Large intestine (tissue), 3 donors: Measurements from ENCODE around the gene EMC9. TPM values are rescaled to one million over a fixed set of nuclear protein-coding genes. Genes with fewer than 3 reads are reported as not detected.
A peak's percentile ranks its signal among the peaks of the same experiment; 100 is the strongest.

Experiments used
- DNase-seq, 2 donors: peaks; one replicate each; pipeline versions ENCODE4 v3.0.0 to v3.0.0-alpha.2; 2013
- H3K27ac ChIP-seq: one replicate; pipeline ENCODE4 v1.5.1; 2013; ENCODE audit warnings: low read length
- H3K27me3 ChIP-seq: 2 replicates; pipeline ENCODE4 v1.6.1; 2013; ENCODE audit warnings: low read length; ENCODE audit not compliant: control insufficient read depth, insufficient read depth
- H3K36me3 ChIP-seq: 2 replicates; pipeline ENCODE4 v1.6.1; 2013; ENCODE audit warnings: low read length; ENCODE audit not compliant: control insufficient read depth, insufficient read depth
- H3K4me1 ChIP-seq: one replicate; pipeline ENCODE4 v1.6.1; 2013; ENCODE audit warnings: low read length; ENCODE audit not compliant: control insufficient read depth, insufficient read depth
- H3K4me3 ChIP-seq: one replicate; pipeline ENCODE4 v1.5.1; 2013; ENCODE audit warnings: low read length
- H3K9me3 ChIP-seq: one replicate; pipeline ENCODE4 v1.6.1; 2013; ENCODE audit warnings: mild to moderate bottlenecking, low read depth, low read length, moderate library complexity; ENCODE audit not compliant: control insufficient read depth
- WGBS: methylation state at CpG from one replicate; pipeline ENCODE4 v1.1.5; 2013; ENCODE audit warnings: low lambda C conversion rate; ENCODE audit not compliant: insufficient coverage; 5-methylcytosine and 5-hydroxymethylcytosine counted together
- polyA plus RNA-seq: library from polyadenylated mRNA; unstranded; fragments of 120-200 nt; gene quantifications from one replicate; pipeline ENCODE4 v1.2.1, GENCODE V29; 2013

EMC9 gene
- polyA plus RNA-seq, 1 donor: 33.9 TPM

GRCh38 chr14:24095271-24096068 lies 45.9 kb downstream of the EMC9 start:
- WGBS: no CpG with 5 or more reads among the region's 12 CpGs
- H3K27ac ChIP-seq: peak overlapping the region; percentile 96
- H3K27me3 ChIP-seq: no peaks in the 10 kb centered on the region
- H3K4me3 ChIP-seq: peak overlapping the region; percentile 81
- peaks cover 47% of the 10 kb centered on the region for H3K4me1 ChIP-seq
- H3K36me3 ChIP-seq: peaks cover 35% of the 10 kb centered on the region
- no peaks in the 10 kb centered on the region for H3K9me3 ChIP-seq
- peak; percentile 95 to 96 for DNase-seq

- Histone ChIP-seq H3K36me3 (peaks cover 28% of the 10 kb centered on the region), H3K9me3 (no peaks in the 10 kb centered on the region), H3K27me3 (no peaks in the 10 kb centered on the region), H3K4me1 (peaks cover 47% of the 10 kb centered on the region), H3K27ac (peak overlapping the region; percentile 96), H3K4me3 (peak overlapping the region; percentile 81)
- no CpG with 5 or more reads among the region's 14 CpGs for WGBS
- DNase-seq: no peak
Observed at GRCh38 chr14:24094841-24095270, 46.5 kb downstream of the EMC9 start.

GRCh38 chr14:24093901-24094840 lies 47.2 kb downstream of the EMC9 start, which contains the start of gene PCK2:
Gene PCK2, plus strand, starts transcription at chr14:24094311. Its CDS starts 95 bp downstream, at chr14:24094406.
- H3K36me3 ChIP-seq: peaks cover 22% of the 10 kb centered on the region
- H3K9me3 ChIP-seq: no peaks in the 10 kb centered on the region
- no CpG with 5 or more reads among the region's 68 CpGs for WGBS
- peak within 1 kb of the TSS; percentile 81 for H3K4me3 ChIP-seq
- DNase-seq: peak; percentile 97 to 99
- H3K27ac ChIP-seq: peak within 1 kb of the TSS; percentile 96
- H3K4me1 ChIP-seq: peaks cover 47% of the 10 kb centered on the region
- no peaks in the 10 kb centered on the region for H3K27me3 ChIP-seq

GRCh38 chr14:24093207-24093900 lies 48.0 kb downstream of the EMC9 start:
- Histone ChIP-seq H3K27ac (peak overlapping the region; percentile 96), H3K36me3 (peaks cover 13% of the 10 kb centered on the region), H3K4me1 (peaks cover 47% of the 10 kb centered on the region), H3K9me3 (no peaks in the 10 kb centered on the region), H3K4me3 (peak overlapping the region; percentile 81), H3K27me3 (no peaks in the 10 kb centered on the region)
- WGBS: 90% methylated on average over 4 of the region's 19 CpGs
- peak in 1 of 2 donors; percentile 33 for DNase-seq

- H3K36me3 ChIP-seq: peaks cover 7% of the 10 kb centered on the region
- peak overlapping the region; percentile 96 for H3K27ac ChIP-seq
- DNase-seq: peak in 1 of 2 donors; percentile 37
- no peak overlapping the region for H3K4me3 ChIP-seq
- WGBS: no CpG with 5 or more reads among the region's 4 CpGs
- H3K9me3 ChIP-seq: no peaks in the 10 kb centered on the region
- peaks cover 47% of the 10 kb centered on the region for H3K4me1 ChIP-seq
- no peaks in the 10 kb centered on the region for H3K27me3 ChIP-seq
Observed at GRCh38 chr14:24092505-24093206, 48.7 kb downstream of the EMC9 start.

- peaks cover 47% of the 10 kb centered on the region for H3K4me1 ChIP-seq
- H3K4me3 ChIP-seq: no peak overlapping the region
- H3K27ac ChIP-seq: peak overlapping the region; percentile 96
- DNase-seq: peak; percentile 88 to 95
- H3K9me3 ChIP-seq: no peaks in the 10 kb centered on the region
- H3K27me3 ChIP-seq: no peaks in the 10 kb centered on the region
- peaks cover 7% of the 10 kb centered on the region for H3K36me3 ChIP-seq
Observed at GRCh38 chr14:24092110-24092504, 49.3 kb downstream of the EMC9 start.

GRCh38 chr14:24089890-24090289 lies 51.5 kb downstream of the EMC9 start:
- no peak overlapping the region for H3K4me3 ChIP-seq
- no peaks in the 10 kb centered on the region for H3K36me3 ChIP-seq
- H3K4me1 ChIP-seq: peaks cover 31% of the 10 kb centered on the region
- WGBS: no CpG with 5 or more reads among the region's 6 CpGs
- H3K27ac ChIP-seq: no peak overlapping the region
- no peaks in the 10 kb centered on the region for H3K9me3 ChIP-seq
- no peaks in the 10 kb centered on the region for H3K27me3 ChIP-seq
- DNase-seq: no peak

Other genes with a start within 250 kb of the EMC9 start
- gene DHRS4, start 187.8 kb downstream of the EMC9 start, polyA plus RNA-seq: 48.7 TPM
- gene DHRS4L2, start 152.7 kb downstream of the EMC9 start, polyA plus RNA-seq: 29.1 TPM
- 2.4 TPM for gene CARMIL3, start 89.6 kb downstream of the EMC9 start, polyA plus RNA-seq
- 0.31 TPM for gene CPNE6, start 70.0 kb downstream of the EMC9 start, polyA plus RNA-seq
- 177 TPM for gene PCK2, start 47.3 kb downstream of the EMC9 start, polyA plus RNA-seq
- 98.9 TPM for gene DCAF11, start 26.8 kb downstream of the EMC9 start, polyA plus RNA-seq
- 1.6 TPM for gene NRL, start 26.6 kb downstream of the EMC9 start, polyA plus RNA-seq
- 2.8 TPM for gene FITM1, start 10.9 kb downstream of the EMC9 start, polyA plus RNA-seq
- gene PSME1, start 5.4 kb downstream of the EMC9 start, polyA plus RNA-seq: 324 TPM
- gene PSME2, start 5.0 kb upstream of the EMC9 start, polyA plus RNA-seq: 243 TPM
- gene RNF31, start 5.9 kb upstream of the EMC9 start, polyA plus RNA-seq: 39.1 TPM
- 104 TPM for gene IRF9, start 19.7 kb upstream of the EMC9 start, polyA plus RNA-seq
- 201 TPM for gene REC8, start 30.5 kb upstream of the EMC9 start, polyA plus RNA-seq
- gene IPO4, start 47.2 kb upstream of the EMC9 start, polyA plus RNA-seq: 22.5 TPM
- gene TM9SF1, start 53.9 kb upstream of the EMC9 start, polyA plus RNA-seq: 50.9 TPM
- 8.1 TPM for gene TSSK4, start 64.1 kb upstream of the EMC9 start, polyA plus RNA-seq
- gene CHMP4A, start 71.9 kb upstream of the EMC9 start, polyA plus RNA-seq: 92.5 TPM
- gene MDP1, start 74.5 kb upstream of the EMC9 start, polyA plus RNA-seq: 21.8 TPM
- 194 TPM for gene NEDD8, start 90.8 kb upstream of the EMC9 start, polyA plus RNA-seq
- 85.9 TPM for gene GMPR2, start 91.3 kb upstream of the EMC9 start, polyA plus RNA-seq
- gene TINF2, start 101.0 kb upstream of the EMC9 start, polyA plus RNA-seq: 35.4 TPM
- gene TGM1, start 121.6 kb upstream of the EMC9 start, polyA plus RNA-seq: 8.6 TPM
- gene RABGGTA, start 130.0 kb upstream of the EMC9 start, polyA plus RNA-seq: 29.0 TPM
- gene DHRS1, start 158.2 kb upstream of the EMC9 start, polyA plus RNA-seq: 81.3 TPM
- 20.9 TPM for gene NOP9, start 158.3 kb upstream of the EMC9 start, polyA plus RNA-seq
- gene CIDEB, start 166.4 kb upstream of the EMC9 start, polyA plus RNA-seq: 105 TPM
- gene LTB4R2, start 168.5 kb upstream of the EMC9 start, polyA plus RNA-seq: 6.0 TPM
- gene LTB4R, start 169.9 kb upstream of the EMC9 start, polyA plus RNA-seq: 7.2 TPM
- gene ADCY4, start 193.5 kb upstream of the EMC9 start, polyA plus RNA-seq: 10.5 TPM
- gene RIPK3, start 198.4 kb upstream of the EMC9 start, polyA plus RNA-seq: 14.8 TPM
- gene NFATC4, start 226.6 kb upstream of the EMC9 start, polyA plus RNA-seq: 40.9 TPM